ENCODE data around the gene MYL3.

GRCh38 chr3:46847744-46848143 is 15.5 kb downstream of the MYL3 start:
- TF ChIP-seq CTCF (optimal IDR thresholded peaks at IDR 0.05 in 1 of 3, IDR thresholded peaks at IDR 0.05 in 1 of 3, conservative IDR thresholded peaks at IDR 0.05 in 1 of 3; ENCODE audit: extremely low read depth in 1 of 3, insufficient read depth in 2 of 3, low read length in 3 of 3) (no peak), EZH2 (IDR thresholded peaks at IDR 0.05; ENCODE audit: low read length) (no peak)
